SU-DHL-6 (cell line): ENCODE data around the gene RPTOR.

Experiments used
- H2AFZ ChIP-seq: fragments of 200-600 bp; sonication (generic); 2 replicates; pipeline ENCODE4 v1.6.1; 2014; ENCODE audit warnings: low read depth, mild to moderate bottlenecking, moderate library complexity, mixed read lengths, antibody characterized with exemption, low read length; ENCODE audit not compliant: severe bottlenecking
- H3F3A ChIP-seq: fragments of 200-600 bp; shearing (Covaris generic); 2 replicates; pipeline ENCODE4 v1.6.0; 2016; ENCODE audit warnings: antibody characterized with exemption, mild to moderate bottlenecking; ENCODE audit not compliant: insufficient read depth
- H3K27ac ChIP-seq: fragments of 200-600 bp; sonication (generic); 2 replicates; pipeline ENCODE4 v1.5.1; 2016; ENCODE audit warnings: low read depth, mild to moderate bottlenecking, low read length, moderate library complexity, mixed read lengths
- H3K27me3 ChIP-seq: fragments of 200-600 bp; sonication (generic), shearing (Covaris generic); 2 replicates; pipeline ENCODE4 v1.6.0; 2014; ENCODE audit warnings: mild to moderate bottlenecking, low read length
- H3K36me3 ChIP-seq: fragments of 200-600 bp; sonication (generic); 2 replicates; pipeline ENCODE4 v1.6.1; 2014; ENCODE audit warnings: mild to moderate bottlenecking, low read length, mixed read lengths
- H3K4me2 ChIP-seq: fragments of 300-600, 200-600 bp; shearing (Covaris generic), sonication (generic); 2 replicates; pipeline ENCODE4 v1.6.0; 2014; ENCODE audit warnings: low read length, low read depth, mild to moderate bottlenecking; ENCODE audit not compliant: poor library complexity, severe bottlenecking
- H3K4me3 ChIP-seq: fragments of 200-600 bp; sonication (generic); 2 replicates; pipeline ENCODE4 v1.5.1; 2014; ENCODE audit warnings: antibody characterized with exemption, low read length, mild to moderate bottlenecking, mixed read lengths; ENCODE audit not compliant: insufficient read depth, poor library complexity, severe bottlenecking
- H3K79me2 ChIP-seq: fragments of 200-600 bp; sonication (generic); 2 replicates; pipeline ENCODE4 v1.6.1; 2014; ENCODE audit warnings: mild to moderate bottlenecking, low read length, moderate library complexity; ENCODE audit not compliant: insufficient read depth
- H3K9ac ChIP-seq: fragments of 200-600 bp; sonication (generic); 2 replicates; pipeline ENCODE4 v1.7.0; 2014; ENCODE audit warnings: mild to moderate bottlenecking, low read length
- H3K9me2 ChIP-seq: fragments of 200-600 bp; sonication (generic); replicated peaks from 2 replicates; pipeline ENCODE4 v1.6.1; 2014; ENCODE audit warnings: low read length; ENCODE audit not compliant: insufficient read depth
- H3K9me3 ChIP-seq: fragments of 200-600 bp; sonication (generic); 2 replicates; pipeline ENCODE4 v1.6.1; 2014; ENCODE audit warnings: low read length, mixed read lengths; ENCODE audit not compliant: insufficient read depth
- H4K20me1 ChIP-seq: fragments of 200-600 bp; sonication (generic); 2 replicates; pipeline ENCODE4 v1.6.1; 2014; ENCODE audit warnings: low read depth, mild to moderate bottlenecking, antibody characterized with exemption, low read length, moderate library complexity, mixed read lengths
- CTCF ChIP-seq: fragments of 200-600 bp; sonication (generic); IDR thresholded peaks from one replicate; pipeline ENCODE4 v1.5.1; 2017; ENCODE audit warnings: antibody characterized with exemption, mild to moderate bottlenecking, low read length, moderate library complexity; ENCODE audit not compliant: insufficient read depth, poor library complexity, severe bottlenecking
- EZH2phosphoT487 ChIP-seq: fragments of 200-600 bp; sonication (generic), shearing (Covaris generic); conservative IDR thresholded peaks from 2 replicates; pipeline ENCODE4 v1.6.1; 2018; ENCODE audit warnings: mild to moderate bottlenecking, antibody characterized with exemption, low read length, moderate library complexity, mixed read lengths

Gene RPTOR

DNA sequence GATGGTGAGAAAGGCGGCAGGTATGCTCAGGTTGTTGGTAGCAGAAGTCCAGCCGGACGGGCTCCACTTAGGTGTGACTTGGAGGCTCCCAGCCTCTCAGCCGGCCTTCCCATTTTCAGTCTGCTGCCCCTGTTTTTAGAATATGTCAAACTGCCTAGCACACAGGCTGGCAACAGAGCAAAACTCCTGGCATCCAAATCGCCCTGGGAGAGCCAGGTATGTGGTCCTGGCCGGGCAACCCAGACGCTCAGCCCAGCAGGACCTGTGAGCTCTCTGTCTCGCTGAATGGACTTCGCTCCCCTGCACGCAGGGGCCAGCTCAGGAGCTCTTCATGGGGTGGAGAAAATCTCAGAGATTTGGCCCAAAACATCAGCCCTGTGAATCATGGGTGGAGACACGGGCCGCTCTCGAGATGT, 299.1 kb downstream of the RPTOR start:
- H3K4me2 ChIP-seq, result no peak overlapping the region
- H3K27me3 ChIP-seq, result no peaks in the 10 kb centered on the region
- no peaks in the 10 kb centered on the region for H3K36me3 ChIP-seq
- H4K20me1 ChIP-seq, result no peaks in the 10 kb centered on the region
- no peaks in the 10 kb centered on the region for H3K9me2 ChIP-seq
- no peak overlapping the region for H3K4me3 ChIP-seq
- no peak overlapping the region for H2AFZ ChIP-seq
- no peak overlapping the region for H3K27ac ChIP-seq
- no peak for TF ChIP-seq CTCF
- TF ChIP-seq EZH2phosphoT487, result no peak
- H3K9me3 ChIP-seq, result no peaks in the 10 kb centered on the region
- no peaks in the 10 kb centered on the region for H3K79me2 ChIP-seq
- H3K9ac ChIP-seq, result no peak overlapping the region
- no peaks in the 10 kb centered on the region for H3F3A ChIP-seq

- no peaks in the 10 kb centered on the region for H3K27me3 ChIP-seq
- no peak overlapping the region for H3K9ac ChIP-seq
- H4K20me1 ChIP-seq, result no peaks in the 10 kb centered on the region
- no peaks in the 10 kb centered on the region for H3K9me2 ChIP-seq
- TF ChIP-seq CTCF (no peak), EZH2phosphoT487 (no peak)
- H3K9me3 ChIP-seq, result no peaks in the 10 kb centered on the region
- H3K27ac ChIP-seq, result no peak overlapping the region
- H3K36me3 ChIP-seq, result no peaks in the 10 kb centered on the region
- H3F3A ChIP-seq, result no peaks in the 10 kb centered on the region
- H2AFZ ChIP-seq, result no peak overlapping the region
- H3K4me3 ChIP-seq, result no peak overlapping the region
- no peak overlapping the region for H3K4me2 ChIP-seq
- H3K79me2 ChIP-seq, result no peaks in the 10 kb centered on the region
Measured at GRCh38 chr17:80844418-80844990, 299.9 kb downstream of the RPTOR start.

DNA sequence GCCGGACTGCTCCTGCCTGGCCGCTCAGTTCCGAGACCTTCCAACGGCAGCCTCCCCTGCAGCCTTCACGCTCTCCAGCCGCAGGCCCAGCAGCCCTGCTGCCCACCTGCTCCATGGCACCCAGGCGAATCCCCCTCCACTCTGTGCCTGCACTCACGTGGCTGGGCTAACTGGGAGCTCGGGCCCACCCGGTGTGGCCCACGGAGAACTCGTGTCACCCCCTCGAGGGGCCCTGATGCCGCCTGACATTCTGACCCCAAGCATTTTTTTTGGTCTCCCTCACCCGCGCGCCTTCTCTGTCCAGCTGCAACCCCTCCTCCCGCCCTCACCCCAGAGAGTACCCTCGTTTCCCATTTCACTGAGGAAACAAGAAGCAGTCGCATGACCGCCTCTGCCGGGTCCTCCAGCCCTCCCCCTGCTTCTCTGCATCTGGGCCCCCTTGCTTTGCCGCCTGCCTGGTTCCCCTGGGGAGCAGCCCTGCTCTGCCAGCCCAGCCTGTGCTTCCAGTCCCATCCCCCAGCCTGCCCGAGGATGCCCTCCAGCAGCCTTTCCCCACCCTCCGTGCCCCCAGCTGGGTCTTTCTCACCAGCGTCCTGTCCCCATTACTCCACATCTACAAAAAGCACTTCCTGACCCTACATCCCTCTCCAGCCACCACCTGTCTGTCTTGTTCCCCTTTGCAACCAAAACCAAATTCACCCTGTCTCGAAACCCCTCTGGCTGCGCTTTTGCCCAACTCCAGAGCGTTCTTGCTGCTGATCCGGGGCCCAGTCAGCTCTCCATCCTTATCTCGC, 300.6 kb downstream of the RPTOR start:
- Histone ChIP-seq H3K4me3 (no peak overlapping the region), H3K79me2 (no peaks in the 10 kb centered on the region), H4K20me1 (no peaks in the 10 kb centered on the region), H3K9me2 (no peaks in the 10 kb centered on the region), H3F3A (no peaks in the 10 kb centered on the region), H3K4me2 (no peak overlapping the region), H3K27me3 (no peaks in the 10 kb centered on the region), H2AFZ (no peak overlapping the region), H3K36me3 (no peaks in the 10 kb centered on the region), H3K27ac (no peak overlapping the region), H3K9ac (no peak overlapping the region), H3K9me3 (no peaks in the 10 kb centered on the region)
- no peak for TF ChIP-seq CTCF
- no peak for TF ChIP-seq EZH2phosphoT487
